Trophoblast cell (in vitro differentiated cells and primary cell): ENCODE results near the gene TSN.
"Not testable (repeated sequence)": the region's sequence is repeated elsewhere in the genome, so short reads cannot be mapped to it uniquely, and the experiment has no call there.

Experiments used
- DNase-seq, 2 donors: peaks; one replicate each; pipeline ENCODE4 v3.0.0-alpha.2; 2016
- H2AFZ ChIP-seq: 2 replicates; pipeline ENCODE4 v1.6.1; 2013; ENCODE audit warnings: low read length, moderate library complexity, mild to moderate bottlenecking; ENCODE audit not compliant: insufficient read depth, poor library complexity
- H2AK5ac ChIP-seq: 2 replicates; pipeline ENCODE4 v1.6.1; 2013; ENCODE audit warnings: mild to moderate bottlenecking, low read length
- H2BK120ac ChIP-seq: 2 replicates; pipeline ENCODE4 v1.6.1; 2013; ENCODE audit warnings: low read length, mild to moderate bottlenecking, moderate library complexity; ENCODE audit not compliant: insufficient read depth, poor library complexity
- H2BK12ac ChIP-seq: 2 replicates; pipeline ENCODE4 v1.6.1; 2013; ENCODE audit warnings: mild to moderate bottlenecking, low read length, moderate library complexity
- H2BK5ac ChIP-seq: 2 replicates; pipeline ENCODE4 v1.6.1; 2013; ENCODE audit warnings: low read length, low read depth, moderate library complexity, mild to moderate bottlenecking; ENCODE audit not compliant: poor library complexity
- H3K14ac ChIP-seq: 2 replicates; pipeline ENCODE4 v1.6.1; 2013; ENCODE audit warnings: mild to moderate bottlenecking, low read length
- H3K18ac ChIP-seq: 2 replicates; pipeline ENCODE4 v1.6.1; 2013; ENCODE audit warnings: mild to moderate bottlenecking, low read length
- H3K23ac ChIP-seq: 2 replicates; pipeline ENCODE4 v1.6.1; 2013; ENCODE audit warnings: low read length
- H3K27ac ChIP-seq: 2 replicates; pipeline ENCODE4 v1.5.1; 2013; ENCODE audit warnings: low read depth, mild to moderate bottlenecking, inconsistent platforms, low read length, moderate library complexity
- H3K27me3 ChIP-seq: 2 replicates; pipeline ENCODE4 v1.6.1; 2013; ENCODE audit warnings: inconsistent platforms, mild to moderate bottlenecking, low read length, moderate library complexity; ENCODE audit not compliant: insufficient read depth
- H3K36me3 ChIP-seq, 2 experiments: 1 replicate in 1 of 2; 2 replicates in 1 of 2; pipeline ENCODE4 v1.6.1; 2013; ENCODE audit warnings: low read length in 2 of 2, mild to moderate bottlenecking in 2 of 2, moderate library complexity in 1 of 2; ENCODE audit not compliant: insufficient read depth in 2 of 2, control insufficient read depth in 1 of 2
- H3K4ac ChIP-seq: 2 replicates; pipeline ENCODE4 v1.6.1; 2013; ENCODE audit warnings: low read depth, mild to moderate bottlenecking, low read length, moderate library complexity
- H3K4me1 ChIP-seq, 2 experiments: 1 replicate in 1 of 2; 2 replicates in 1 of 2; pipeline ENCODE4 v1.6.1; 2013; ENCODE audit warnings: low read length in 2 of 2, mild to moderate bottlenecking in 2 of 2, moderate library complexity in 1 of 2; ENCODE audit not compliant: insufficient read depth in 2 of 2, control insufficient read depth in 1 of 2
- H3K4me2 ChIP-seq: 2 replicates; pipeline ENCODE4 v1.6.1; 2013; ENCODE audit warnings: inconsistent platforms, mild to moderate bottlenecking, low read length, moderate library complexity
- H3K4me3 ChIP-seq: 2 replicates; pipeline ENCODE4 v1.5.1; 2013; ENCODE audit warnings: mild to moderate bottlenecking, low read depth, low read length, inconsistent platforms
- H3K79me1 ChIP-seq: one replicate; pipeline ENCODE4 v1.6.1; 2013; ENCODE audit warnings: low read length
- H3K79me2 ChIP-seq: 2 replicates; pipeline ENCODE4 v1.6.1; 2013; ENCODE audit warnings: low read length, mild to moderate bottlenecking; ENCODE audit not compliant: control insufficient read depth, insufficient read depth, poor library complexity
- H3K9ac ChIP-seq: 2 replicates; pipeline ENCODE4 v1.6.1; 2013; ENCODE audit warnings: mild to moderate bottlenecking, low read length
- H3K9me3 ChIP-seq: 2 replicates; pipeline ENCODE4 v1.6.1; 2013; ENCODE audit warnings: low read depth, mild to moderate bottlenecking, control low read depth, inconsistent platforms, low read length; ENCODE audit not compliant: insufficient read depth
- H4K12ac ChIP-seq: 2 replicates; pipeline ENCODE4 v1.6.1; 2013; ENCODE audit warnings: low read depth, mild to moderate bottlenecking, low read length, moderate library complexity
- H4K8ac ChIP-seq: 2 replicates; pipeline ENCODE4 v1.6.1; 2013; ENCODE audit warnings: low read depth, mild to moderate bottlenecking, low read length, moderate library complexity
- H4K91ac ChIP-seq: one replicate; pipeline ENCODE4 v1.6.1; 2013; ENCODE audit warnings: low read depth, mild to moderate bottlenecking, low read length, moderate library complexity
- WGBS: extraction: QIAGEN DNeasy Blood & Tissue Kit; methylation state at CpG from one replicate; pipeline ENCODE4 v1.1.7; 2013; ENCODE audit warnings: missing lambda C conversion rate; ENCODE audit not compliant: insufficient read length, insufficient coverage; ENCODE audit errors: extremely low coverage; 5-methylcytosine and 5-hydroxymethylcytosine counted together

The TSN gene

GRCh38 chr2:121809607-121810006 lies 54.2 kb downstream of the TSN start:
- H3K4me3 ChIP-seq = no peak overlapping the region
- WGBS = no CpG with 5 or more reads among the region's 4 CpGs
- H3K36me3 ChIP-seq = no peaks in the 10 kb centered on the region
- H3K14ac ChIP-seq = no peak overlapping the region
- H3K23ac ChIP-seq = no peak overlapping the region
- no peak overlapping the region for H2AK5ac ChIP-seq
- H4K91ac ChIP-seq = no peak overlapping the region
- H2BK5ac ChIP-seq = no peak overlapping the region
- no peaks in the 10 kb centered on the region for H3K9me3 ChIP-seq
- H3K4me2 ChIP-seq = no peak overlapping the region
- no peak overlapping the region for H2AFZ ChIP-seq
- H4K8ac ChIP-seq = no peak overlapping the region
- H3K4ac ChIP-seq = no peak overlapping the region
- no peak overlapping the region for H4K12ac ChIP-seq
- H3K27ac ChIP-seq = no peak overlapping the region
- no peaks in the 10 kb centered on the region for H3K79me2 ChIP-seq
- no peaks in the 10 kb centered on the region for H3K4me1 ChIP-seq
- no peaks in the 10 kb centered on the region for H3K79me1 ChIP-seq
- no peak overlapping the region for H2BK120ac ChIP-seq
- H2BK12ac ChIP-seq = no peak overlapping the region
- H3K9ac ChIP-seq = no peak overlapping the region
- H3K18ac ChIP-seq = no peak overlapping the region
- no peaks in the 10 kb centered on the region for H3K27me3 ChIP-seq
- DNase-seq = no peak

- no peak overlapping the region for H3K23ac ChIP-seq
- no peak overlapping the region for H3K18ac ChIP-seq
- no peaks in the 10 kb centered on the region for H3K9me3 ChIP-seq
- no peak overlapping the region for H2AK5ac ChIP-seq
- H3K27ac ChIP-seq = no peak overlapping the region
- H3K4me1 ChIP-seq = no peaks in the 10 kb centered on the region
- H2BK120ac ChIP-seq = no peak overlapping the region
- no peak overlapping the region for H3K4ac ChIP-seq
- H3K27me3 ChIP-seq = no peaks in the 10 kb centered on the region
- no peak overlapping the region for H4K91ac ChIP-seq
- H4K12ac ChIP-seq = no peak overlapping the region
- no peak overlapping the region for H2AFZ ChIP-seq
- H3K79me1 ChIP-seq = no peaks in the 10 kb centered on the region
- H3K4me2 ChIP-seq = no peak overlapping the region
- no peak overlapping the region for H4K8ac ChIP-seq
- no peak overlapping the region for H2BK5ac ChIP-seq
- no peak overlapping the region for H3K14ac ChIP-seq
- no peaks in the 10 kb centered on the region for H3K36me3 ChIP-seq
- DNase-seq = peak; percentile 33 to 82
- H2BK12ac ChIP-seq = no peak overlapping the region
- H3K9ac ChIP-seq = peak overlapping the region; percentile 33
- H3K79me2 ChIP-seq = no peaks in the 10 kb centered on the region
- WGBS = no CpG with 5 or more reads among the region's 17 CpGs
- no peak overlapping the region for H3K4me3 ChIP-seq
Measured at GRCh38 chr2:121810959-121811853, 55.8 kb downstream of the TSN start.

GRCh38 chr2:121813083-121813482 lies 57.6 kb downstream of the TSN start:
- not testable (repeated sequence) for H3K4me1 ChIP-seq, H3K79me2 ChIP-seq, H3K18ac ChIP-seq, DNase-seq, H3K9ac ChIP-seq, H2BK12ac ChIP-seq, H3K9me3 ChIP-seq, H3K27me3 ChIP-seq, H3K23ac ChIP-seq, H2AFZ ChIP-seq, H3K4me2 ChIP-seq, H3K14ac ChIP-seq, H3K36me3 ChIP-seq, H4K8ac ChIP-seq, H4K91ac ChIP-seq, H2AK5ac ChIP-seq, H3K4ac ChIP-seq, H3K27ac ChIP-seq, H3K4me3 ChIP-seq, H2BK120ac ChIP-seq, H2BK5ac ChIP-seq, H4K12ac ChIP-seq, H3K79me1 ChIP-seq
- WGBS = no CpG with 5 or more reads among the region's 3 CpGs

GRCh38 chr2:121815216-121815615 lies 59.8 kb downstream of the TSN start:
- Histone ChIP-seq H3K79me2 (no peaks in the 10 kb centered on the region), H3K4me1 (peaks cover 0 to 2% of the 10 kb centered on the region in 2 experiments), H3K79me1 (no peaks in the 10 kb centered on the region), H3K4ac (no peak overlapping the region), H3K9ac (no peak overlapping the region), H3K9me3 (peaks cover 4% of the 10 kb centered on the region), H2BK5ac (no peak overlapping the region), H3K27ac (no peak overlapping the region), H3K14ac (no peak overlapping the region), H2BK120ac (no peak overlapping the region), H3K4me3 (no peak overlapping the region), H3K4me2 (no peak overlapping the region), H3K18ac (no peak overlapping the region), H2AFZ (no peak overlapping the region), H3K27me3 (no peaks in the 10 kb centered on the region), H2AK5ac (no peak overlapping the region), H4K12ac (no peak overlapping the region), H3K23ac (no peak overlapping the region), H2BK12ac (no peak overlapping the region), H4K91ac (no peak overlapping the region), H4K8ac (no peak overlapping the region), H3K36me3 (no peaks in the 10 kb centered on the region)
- DNase-seq = peak; percentile 86 to 91
- WGBS = no CpG with 5 or more reads among the region's 8 CpGs
